ENCODE measurements around the gene PCSK4.

- TF ChIP-seq POLR2A (IDR thresholded peaks at IDR 0.05), result no peak
- no peak for TF ChIP-seq CTCF (IDR thresholded peaks at IDR 0.05)
Measured at GRCh38 chr19:1487576-1488281, 2.4 kb downstream of the PCSK4 start.
